Stimulated activated memory B cell treated with anti-CD40 and anti-IgM and Interleukin-4, amounts not matched to agents 10 μg/mL and 1 μg/mL and 100 μg/mL, for 72 hours (primary cell): Measurements from ENCODE around the gene KLHL25.
"Not testable (repeated sequence)": the region's sequence is repeated elsewhere in the genome, so short reads cannot be mapped to it uniquely, and the experiment has no call there.

Source experiments
- ATAC-seq: fragments of 150-1000 bp; cut with Tn5 transposase; 2 replicates; pipeline ENCODE4 v1.10.0; 2021
- H3K27ac Mint-ChIP-seq: one replicate; pipeline ENCODE4 v1.8.0; 2022; ENCODE audit warnings: mild to moderate bottlenecking, mixed read lengths
- H3K27me3 Mint-ChIP-seq: one replicate; pipeline ENCODE4 v1.8.0; 2022; ENCODE audit warnings: mixed read lengths
- H3K36me3 Mint-ChIP-seq: one replicate; pipeline ENCODE4 v1.8.0; 2022; ENCODE audit warnings: mixed read lengths
- H3K4me1 Mint-ChIP-seq: one replicate; pipeline ENCODE4 v1.8.0; 2022; ENCODE audit warnings: mixed read lengths
- H3K4me3 Mint-ChIP-seq: one replicate; pipeline ENCODE4 v1.8.0; 2022; ENCODE audit warnings: mild to moderate bottlenecking, moderate library complexity, mixed read lengths
- H3K9me3 Mint-ChIP-seq: one replicate; pipeline ENCODE4 v1.8.0; 2022; ENCODE audit warnings: mixed read lengths

Gene KLHL25, protein sequence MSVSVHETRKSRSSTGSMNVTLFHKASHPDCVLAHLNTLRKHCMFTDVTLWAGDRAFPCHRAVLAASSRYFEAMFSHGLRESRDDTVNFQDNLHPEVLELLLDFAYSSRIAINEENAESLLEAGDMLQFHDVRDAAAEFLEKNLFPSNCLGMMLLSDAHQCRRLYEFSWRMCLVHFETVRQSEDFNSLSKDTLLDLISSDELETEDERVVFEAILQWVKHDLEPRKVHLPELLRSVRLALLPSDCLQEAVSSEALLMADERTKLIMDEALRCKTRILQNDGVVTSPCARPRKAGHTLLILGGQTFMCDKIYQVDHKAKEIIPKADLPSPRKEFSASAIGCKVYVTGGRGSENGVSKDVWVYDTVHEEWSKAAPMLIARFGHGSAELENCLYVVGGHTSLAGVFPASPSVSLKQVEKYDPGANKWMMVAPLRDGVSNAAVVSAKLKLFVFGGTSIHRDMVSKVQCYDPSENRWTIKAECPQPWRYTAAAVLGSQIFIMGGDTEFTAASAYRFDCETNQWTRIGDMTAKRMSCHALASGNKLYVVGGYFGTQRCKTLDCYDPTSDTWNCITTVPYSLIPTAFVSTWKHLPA

DNA sequence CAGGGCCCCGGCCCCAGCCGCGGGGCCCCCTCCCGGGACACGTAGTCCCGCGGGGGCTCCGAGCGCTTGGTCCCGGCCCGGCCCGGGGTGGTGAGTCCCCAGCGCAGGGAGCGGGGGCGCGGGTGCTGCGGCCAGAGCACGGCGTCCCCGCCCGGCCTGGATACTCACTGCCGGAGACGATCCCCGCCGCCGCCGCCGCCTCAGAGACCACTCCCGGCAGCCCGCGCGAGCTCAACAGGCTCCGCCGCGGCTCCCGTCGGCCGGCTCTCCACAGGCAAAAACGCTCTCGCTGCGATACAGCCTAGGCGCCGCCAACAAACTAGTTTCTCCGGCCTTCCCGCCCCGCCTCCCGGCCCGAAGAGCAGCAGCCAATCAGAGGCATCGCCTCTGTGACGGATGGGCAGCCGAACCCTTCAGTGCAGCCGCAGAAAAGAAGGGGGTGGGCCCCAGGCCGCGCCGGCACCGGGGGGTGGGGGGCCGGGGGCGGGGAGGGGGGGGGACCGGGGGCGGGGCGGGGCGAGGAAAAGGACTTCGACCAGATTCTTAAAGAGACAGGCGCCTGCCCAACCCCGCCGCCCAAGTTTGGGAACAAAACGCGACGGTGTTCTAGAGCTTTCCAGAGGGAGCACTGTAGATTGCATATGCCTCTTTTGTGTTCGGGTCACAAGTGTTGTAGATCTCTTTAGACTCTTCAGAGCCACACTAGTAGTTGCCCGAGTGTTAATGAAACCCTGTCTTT, at the start of gene KLHL25:
Gene KLHL25, minus strand, starts transcription at position 328 of the 739 bp plus-strand sequence. CDS start 25,115 bp downstream, outside the sequence.
- Mint-ChIP-seq H3K4me1 (peaks cover 26% of the 10 kb centered on the region), H3K36me3 (no peaks in the 10 kb centered on the region), H3K27ac (peak within 1 kb of the TSS; percentile 55), H3K4me3 (peak within 1 kb of the TSS; percentile 85), H3K9me3 (no peaks in the 10 kb centered on the region), H3K27me3 (peaks cover 10% of the 10 kb centered on the region)
- ATAC-seq: peak; percentile 98

DNA sequence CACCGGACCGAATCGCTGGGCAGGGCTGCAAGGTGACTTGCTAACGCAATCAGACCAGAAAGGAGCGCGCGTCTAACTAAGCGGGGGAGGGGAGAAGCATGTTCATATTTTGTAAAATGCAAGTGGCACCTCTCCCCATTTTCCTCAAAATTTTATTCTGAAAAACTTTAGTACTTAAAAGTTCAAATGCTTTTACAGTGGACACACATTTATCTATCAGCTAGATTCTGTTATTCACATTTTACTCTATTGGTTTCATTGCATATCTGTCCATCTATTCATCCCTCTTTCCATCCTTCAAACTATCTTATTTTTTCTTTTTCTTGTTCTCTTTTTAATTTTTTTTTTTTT, 46.1 kb upstream of the KLHL25 start:
- H3K9me3 Mint-ChIP-seq: peaks cover 1% of the 10 kb centered on the region
- peaks cover 8% of the 10 kb centered on the region for H3K4me1 Mint-ChIP-seq
- peaks cover 1% of the 10 kb centered on the region for H3K36me3 Mint-ChIP-seq
- peaks cover 13% of the 10 kb centered on the region for H3K27me3 Mint-ChIP-seq
- H3K27ac Mint-ChIP-seq: no peak overlapping the region
- no peak for ATAC-seq
- H3K4me3 Mint-ChIP-seq: no peak overlapping the region

DNA sequence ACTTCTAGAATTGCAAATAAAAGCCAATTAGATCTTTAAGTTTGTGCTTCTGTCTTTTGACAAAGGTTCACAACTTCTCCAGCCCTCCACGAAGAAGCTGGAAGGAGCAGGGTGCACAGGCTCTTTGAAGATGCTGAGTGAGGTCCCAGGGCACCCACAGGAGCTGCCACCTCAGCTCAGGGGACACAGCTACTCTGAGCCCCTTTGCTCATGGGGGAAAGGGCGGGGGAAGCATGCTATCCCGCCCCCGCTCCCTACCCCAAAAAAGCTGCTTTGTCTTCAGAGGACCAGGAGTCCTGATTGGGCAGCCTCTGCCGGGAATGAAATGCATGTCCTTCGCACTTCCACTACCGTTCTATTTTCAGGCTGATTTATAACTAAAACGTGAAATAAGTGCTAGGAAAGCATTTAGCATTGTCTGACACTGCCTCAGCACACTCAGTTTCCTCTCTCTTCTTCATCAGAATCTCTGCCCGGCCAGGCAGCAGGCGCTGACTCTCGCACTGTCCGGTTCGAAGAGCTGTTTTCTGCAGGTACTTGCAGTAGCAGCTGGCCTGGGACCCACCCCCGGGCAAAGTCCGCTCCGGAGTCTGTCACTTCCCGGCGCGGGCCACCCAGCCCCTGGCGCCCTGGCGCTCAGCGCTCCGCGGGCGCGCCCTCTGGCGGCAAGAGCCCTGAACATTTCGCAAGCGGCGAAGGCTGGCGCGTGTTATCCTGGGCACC, 45.5 kb upstream of the KLHL25 start:
- H3K9me3 Mint-ChIP-seq: no peaks in the 10 kb centered on the region
- H3K4me3 Mint-ChIP-seq: peak overlapping the region; percentile 56
- peaks cover 8% of the 10 kb centered on the region for H3K4me1 Mint-ChIP-seq
- H3K27ac Mint-ChIP-seq: no peak overlapping the region
- H3K27me3 Mint-ChIP-seq: peaks cover 8% of the 10 kb centered on the region
- ATAC-seq: peak; percentile 94
- H3K36me3 Mint-ChIP-seq: no peaks in the 10 kb centered on the region

DNA sequence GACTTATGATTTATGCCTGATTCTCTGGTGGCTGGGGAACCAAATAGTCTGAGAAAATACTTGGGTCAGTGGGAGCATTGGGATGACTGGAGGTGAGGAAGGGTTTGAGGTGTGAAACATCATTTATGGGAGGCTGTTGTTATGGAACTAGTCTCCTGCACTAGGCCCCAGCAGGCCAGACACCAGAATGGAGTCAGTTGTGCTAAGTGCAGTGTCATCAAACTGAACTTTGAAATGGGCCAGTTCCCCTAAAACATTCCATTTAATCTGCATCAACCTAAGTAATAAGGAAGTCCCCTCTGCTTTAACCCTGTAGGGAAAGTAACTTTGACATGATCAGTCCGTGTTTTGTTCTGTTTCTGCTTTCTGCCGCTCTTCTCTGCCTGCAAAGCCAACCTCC, 44.9 kb upstream of the KLHL25 start:
- H3K9me3 Mint-ChIP-seq: no peaks in the 10 kb centered on the region
- no peak overlapping the region for H3K27ac Mint-ChIP-seq
- no peak overlapping the region for H3K4me3 Mint-ChIP-seq
- peaks cover 2% of the 10 kb centered on the region for H3K27me3 Mint-ChIP-seq
- no peak for ATAC-seq
- H3K36me3 Mint-ChIP-seq: no peaks in the 10 kb centered on the region
- H3K4me1 Mint-ChIP-seq: peaks cover 8% of the 10 kb centered on the region

DNA sequence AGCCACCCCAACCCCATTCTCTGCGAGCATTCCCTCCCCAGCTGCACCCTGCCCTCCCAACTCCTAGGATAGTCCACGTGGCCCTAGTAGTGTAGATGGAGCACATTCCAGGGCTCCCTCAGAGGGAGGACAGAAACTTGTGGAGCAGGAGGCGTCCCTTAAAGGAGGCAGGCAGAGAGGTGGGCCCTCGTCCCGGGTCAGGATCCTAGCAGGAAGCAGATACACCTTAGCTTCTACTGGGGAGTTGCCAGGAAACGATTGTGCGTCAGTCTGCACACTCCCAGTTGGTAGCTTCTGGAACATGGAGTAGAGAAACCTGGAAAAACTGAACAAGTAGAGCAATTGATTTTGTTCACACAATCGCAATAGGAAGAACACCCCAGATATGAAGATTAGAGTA, 43.9 kb upstream of the KLHL25 start:
- peaks cover 2% of the 10 kb centered on the region for H3K27me3 Mint-ChIP-seq
- peaks cover 8% of the 10 kb centered on the region for H3K4me1 Mint-ChIP-seq
- ATAC-seq: no peak
- H3K4me3 Mint-ChIP-seq: no peak overlapping the region
- no peak overlapping the region for H3K27ac Mint-ChIP-seq
- H3K9me3 Mint-ChIP-seq: no peaks in the 10 kb centered on the region
- no peaks in the 10 kb centered on the region for H3K36me3 Mint-ChIP-seq

DNA sequence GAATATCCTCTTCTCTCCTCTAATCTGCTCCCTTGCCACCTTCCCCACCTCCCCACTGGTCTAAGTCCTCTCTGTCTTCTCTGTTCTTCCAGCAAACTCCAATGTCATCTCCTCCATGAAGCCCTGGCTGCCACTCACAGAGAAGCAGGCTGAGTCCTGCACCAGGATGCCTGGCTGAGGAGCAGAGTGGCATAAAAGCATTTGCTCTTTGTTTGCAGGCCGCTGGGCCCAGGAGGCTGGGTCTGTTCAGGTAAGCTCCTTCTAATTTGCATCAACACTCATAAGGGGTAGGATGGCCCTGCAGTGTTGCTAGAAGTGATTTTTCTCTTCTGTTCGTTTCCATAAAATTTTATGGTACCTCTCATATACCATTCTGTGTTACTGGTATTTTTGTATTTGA, 43.2 kb upstream of the KLHL25 start:
- Mint-ChIP-seq H3K4me1 (peaks cover 8% of the 10 kb centered on the region), H3K36me3 (no peaks in the 10 kb centered on the region), H3K9me3 (no peaks in the 10 kb centered on the region), H3K4me3 (no peak overlapping the region), H3K27ac (no peak overlapping the region), H3K27me3 (peaks cover 8% of the 10 kb centered on the region)
- ATAC-seq: no peak

DNA sequence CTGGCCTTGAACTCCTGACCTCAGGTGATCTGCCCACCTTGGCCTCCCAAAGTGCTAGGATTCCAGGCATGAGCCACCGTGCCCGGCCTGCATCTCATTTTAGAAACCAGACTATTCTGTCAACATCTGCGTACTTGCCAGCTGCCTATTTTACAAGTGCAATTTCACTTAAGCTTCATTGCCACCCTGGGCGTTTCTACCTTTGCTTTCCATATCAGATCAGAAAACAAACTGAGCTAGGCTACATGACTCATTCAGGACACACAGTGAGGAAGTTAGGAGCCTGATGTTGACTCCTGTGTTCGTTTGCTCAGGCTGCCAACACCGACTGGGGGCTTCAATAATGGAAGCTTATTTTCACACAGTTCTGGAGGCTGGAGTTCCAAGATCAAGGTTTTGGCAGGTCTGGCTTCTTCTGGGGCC, 42.3 kb upstream of the KLHL25 start:
- H3K4me3 Mint-ChIP-seq: no peak overlapping the region
- ATAC-seq: no peak
- H3K27ac Mint-ChIP-seq: no peak overlapping the region

DNA sequence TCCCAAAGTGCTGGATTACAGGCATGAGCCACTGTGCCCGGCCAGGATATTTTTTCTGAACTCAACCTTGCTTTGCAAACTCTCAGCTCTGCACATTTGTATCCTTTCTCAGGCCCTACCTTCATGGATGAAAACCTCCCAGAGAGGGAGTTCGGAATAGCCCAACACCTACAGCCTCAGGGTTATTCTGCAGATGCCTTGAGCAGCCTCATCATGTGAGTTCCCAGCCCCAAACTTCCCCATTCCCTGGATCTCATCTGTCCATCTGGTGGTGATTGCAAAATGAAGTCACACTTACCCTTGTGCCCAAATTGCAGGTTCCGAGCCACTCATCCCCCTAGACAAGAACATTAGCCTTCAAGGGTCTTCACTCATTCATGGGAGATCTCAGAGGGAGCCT, 39.9 kb upstream of the KLHL25 start:
- Mint-ChIP-seq H3K9me3 (no peaks in the 10 kb centered on the region), H3K4me3 (no peak overlapping the region), H3K4me1 (peaks cover 2% of the 10 kb centered on the region), H3K36me3 (no peaks in the 10 kb centered on the region), H3K27ac (no peak overlapping the region), H3K27me3 (peaks cover 34% of the 10 kb centered on the region)
- ATAC-seq: no peak

More for the DNA sequence above, 42.3 kb upstream of the KLHL25 start:
- H3K4me1 Mint-ChIP-seq: peaks cover 8% of the 10 kb centered on the region
- no peaks in the 10 kb centered on the region for H3K9me3 Mint-ChIP-seq
- H3K36me3 Mint-ChIP-seq: no peaks in the 10 kb centered on the region
- H3K27me3 Mint-ChIP-seq: peaks cover 11% of the 10 kb centered on the region

DNA sequence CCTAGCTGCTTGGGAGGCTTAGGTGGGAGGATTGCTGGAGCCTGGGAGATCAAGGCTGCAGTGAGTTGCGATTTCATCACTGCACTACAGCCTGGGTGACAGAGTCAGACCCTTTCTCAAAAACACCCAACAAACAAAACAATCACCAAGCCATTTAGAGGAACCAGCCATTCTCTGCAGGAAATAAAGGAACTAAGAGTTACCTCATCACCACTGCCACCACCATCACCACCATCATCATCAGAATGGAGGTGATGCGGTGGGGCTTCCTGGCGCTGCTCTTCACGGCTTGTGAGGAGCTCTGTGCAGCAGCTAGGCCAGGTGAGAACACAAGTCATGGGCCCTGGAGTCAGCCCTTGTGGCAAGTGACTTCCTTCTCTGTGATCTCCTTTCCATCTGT, 37.7 kb upstream of the KLHL25 start:
- Mint-ChIP-seq H3K36me3 (no peaks in the 10 kb centered on the region), H3K27ac (no peak overlapping the region), H3K27me3 (peaks cover 45% of the 10 kb centered on the region), H3K4me1 (no peaks in the 10 kb centered on the region), H3K4me3 (no peak overlapping the region), H3K9me3 (no peaks in the 10 kb centered on the region)
- ATAC-seq: no peak

DNA sequence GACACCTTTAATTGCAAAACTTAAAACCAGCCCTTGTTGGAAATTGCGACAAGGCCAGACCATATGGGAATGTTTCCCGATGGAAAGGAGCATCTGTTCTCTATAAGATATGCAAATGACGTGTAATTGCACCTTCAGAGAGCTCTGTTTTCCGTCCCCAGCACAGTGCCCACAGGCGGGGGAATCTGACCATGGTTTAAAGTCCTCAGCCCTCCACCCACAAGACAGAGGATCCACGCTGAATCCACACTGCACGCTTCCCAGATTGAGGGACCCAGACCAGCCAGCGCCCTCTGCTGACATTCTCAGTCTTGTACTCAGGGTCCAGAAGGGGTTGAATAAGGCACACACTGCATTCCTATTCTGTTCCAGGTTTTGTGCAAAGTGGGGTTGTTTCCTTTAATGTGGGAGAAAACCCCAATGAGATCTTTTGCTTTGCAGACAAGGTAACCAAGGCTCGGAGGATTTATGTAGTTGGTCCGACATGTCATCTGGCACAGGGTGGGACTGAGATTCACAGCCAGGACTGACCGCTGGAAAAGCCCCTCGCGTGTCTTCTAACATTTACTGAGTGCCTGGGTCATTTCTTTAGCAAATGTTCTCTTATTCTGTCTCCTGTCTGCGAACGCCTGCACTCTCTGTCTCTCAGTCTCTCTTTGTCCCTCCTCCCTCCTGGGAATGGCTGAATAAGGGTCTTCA, 36.8 kb upstream of the KLHL25 start:
- peak; percentile 34 for ATAC-seq
- no peaks in the 10 kb centered on the region for H3K4me1 Mint-ChIP-seq
- no peak overlapping the region for H3K27ac Mint-ChIP-seq

DNA sequence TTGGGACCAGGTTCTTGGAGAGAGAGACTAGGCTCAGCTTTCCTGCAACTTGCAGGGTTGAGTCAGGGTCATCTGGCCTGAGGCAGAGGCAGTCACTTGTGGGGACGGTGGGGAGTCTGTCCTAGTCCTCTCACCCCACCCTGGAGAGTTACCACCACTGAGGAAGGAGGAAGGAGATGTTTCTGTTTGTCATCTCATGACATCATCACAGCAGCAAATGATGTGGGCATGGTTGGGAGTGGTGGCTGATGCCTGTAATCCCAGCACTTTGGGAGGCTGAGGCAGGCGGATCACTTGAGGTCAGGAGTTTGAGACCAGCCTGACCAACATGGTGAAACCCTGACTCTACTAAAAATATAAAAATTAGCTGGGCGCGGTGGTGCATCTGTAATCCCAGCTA, 35.0 kb upstream of the KLHL25 start:
- H3K4me3 Mint-ChIP-seq, H3K4me1 Mint-ChIP-seq, H3K9me3 Mint-ChIP-seq, ATAC-seq, H3K36me3 Mint-ChIP-seq, H3K27ac Mint-ChIP-seq: not testable (repeated sequence)
- peaks cover 45% of the 10 kb centered on the region for H3K27me3 Mint-ChIP-seq

More for the DNA sequence above, 36.8 kb upstream of the KLHL25 start:
- Mint-ChIP-seq H3K9me3 (no peaks in the 10 kb centered on the region), H3K27me3 (peaks cover 45% of the 10 kb centered on the region), H3K36me3 (no peaks in the 10 kb centered on the region), H3K4me3 (no peak overlapping the region)

DNA sequence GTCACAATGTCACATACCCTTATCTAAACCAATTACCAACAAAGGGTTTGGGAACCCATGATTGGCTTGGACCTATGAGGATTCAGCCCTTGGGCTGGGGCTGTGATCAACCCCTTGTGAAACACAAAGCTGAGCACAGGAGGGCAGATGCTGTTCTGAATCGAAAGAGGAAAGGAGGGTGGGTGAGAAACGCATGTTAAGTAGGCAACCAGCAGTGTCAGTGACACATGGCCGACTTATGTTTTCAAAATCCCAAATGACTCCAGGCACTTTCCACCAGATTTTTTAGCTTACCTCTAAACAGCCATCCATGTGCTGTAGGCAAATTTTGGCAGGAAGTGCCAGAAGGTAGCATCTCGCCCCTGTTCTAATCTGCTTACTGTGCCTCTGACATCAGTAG, 34.1 kb upstream of the KLHL25 start:
- Mint-ChIP-seq H3K36me3 (no peaks in the 10 kb centered on the region), H3K27me3 (peaks cover 45% of the 10 kb centered on the region), H3K9me3 (no peaks in the 10 kb centered on the region), H3K4me3 (no peak overlapping the region), H3K4me1 (no peaks in the 10 kb centered on the region), H3K27ac (no peak overlapping the region)
- no peak for ATAC-seq

DNA sequence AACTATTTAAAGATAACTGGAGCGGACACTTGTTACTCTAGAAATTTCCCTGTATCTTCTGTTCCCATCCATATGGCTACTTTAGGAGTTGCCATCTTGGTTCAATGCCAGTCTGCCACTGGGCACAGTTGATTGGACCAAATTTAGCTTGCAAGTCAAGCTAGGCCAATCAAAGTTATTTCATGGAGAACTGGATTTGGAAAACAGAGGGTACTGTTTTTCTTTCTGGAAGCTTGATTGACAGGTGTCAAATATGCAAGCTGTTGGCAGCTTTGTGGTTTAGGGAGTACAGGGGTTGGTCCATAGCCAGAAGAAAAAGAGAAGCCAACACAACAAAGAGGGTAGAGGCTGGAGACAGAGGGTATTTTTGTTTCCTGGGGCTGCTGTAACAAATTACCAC, 33.4 kb upstream of the KLHL25 start:
- Mint-ChIP-seq H3K27ac (no peak overlapping the region), H3K27me3 (peaks cover 38% of the 10 kb centered on the region)
- ATAC-seq: no peak

DNA sequence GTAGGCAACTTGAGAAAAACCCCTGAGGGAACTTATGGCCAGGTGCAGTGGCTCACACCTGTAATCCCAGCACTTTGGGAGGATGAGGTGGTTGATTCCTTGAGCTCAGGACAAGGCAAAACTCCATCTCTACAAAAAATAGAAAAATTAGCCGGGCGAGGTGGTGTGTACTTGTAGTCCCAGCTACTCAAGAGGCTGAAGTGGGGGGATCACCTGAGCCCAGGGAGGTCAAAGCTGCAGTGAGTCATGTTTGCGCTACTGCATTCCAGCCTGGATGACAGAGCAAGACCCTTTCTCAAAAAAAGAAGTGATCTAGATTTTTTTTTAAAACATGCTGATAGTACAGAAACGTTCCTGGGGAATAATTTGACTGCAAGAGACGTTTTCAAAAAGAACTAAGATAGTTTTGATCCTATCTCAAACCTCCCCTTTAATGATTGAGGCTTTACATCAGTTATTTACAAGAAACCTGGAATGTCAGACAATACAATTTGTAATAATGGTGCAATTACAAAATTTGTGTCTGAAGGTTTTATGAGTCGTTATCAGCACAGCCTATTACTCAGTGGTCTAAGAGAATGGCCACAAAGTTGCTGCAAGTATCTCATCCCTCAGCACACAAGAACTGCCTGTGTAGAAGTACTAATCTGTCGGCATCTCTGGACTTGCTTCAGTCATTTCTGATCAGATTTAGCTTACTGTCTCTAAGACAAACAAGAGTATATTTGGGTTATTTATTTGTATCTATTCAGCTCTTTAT, 32.2 kb upstream of the KLHL25 start:
- no peak overlapping the region for H3K4me3 Mint-ChIP-seq
- no peak overlapping the region for H3K27ac Mint-ChIP-seq
- peaks cover 34% of the 10 kb centered on the region for H3K27me3 Mint-ChIP-seq
- H3K4me1 Mint-ChIP-seq: no peaks in the 10 kb centered on the region
- H3K9me3 Mint-ChIP-seq: no peaks in the 10 kb centered on the region
- ATAC-seq: no peak
- no peaks in the 10 kb centered on the region for H3K36me3 Mint-ChIP-seq

More for the DNA sequence above, 33.4 kb upstream of the KLHL25 start:
- Mint-ChIP-seq H3K4me3 (no peak overlapping the region), H3K9me3 (no peaks in the 10 kb centered on the region), H3K4me1 (no peaks in the 10 kb centered on the region), H3K36me3 (no peaks in the 10 kb centered on the region)
